ENCODE measurements around the gene PUM1. TPM values are rescaled to one million over a fixed set of nuclear protein-coding genes. Genes with fewer than 3 reads are reported as not detected.
"Not testable (repeated sequence)": the region's sequence is repeated elsewhere in the genome, so short reads cannot be mapped to it uniquely, and the experiment has no call there.

PUM1 gene
- total RNA-seq, 1 donor, result 61.1 TPM

- no peak for DNase-seq (ENCODE audit: low read depth)
- TF ChIP-seq CTCF (IDR thresholded peaks at IDR 0.05; ENCODE audit: insufficient read depth, low read length), result no peak
- H3K4me3 ChIP-seq (ENCODE audit: low read depth, low read length), result no peak overlapping the region
These were observed 113.4 kb downstream of the PUM1 start for GRCh38 chr1:30952098-30952497.

DNA sequence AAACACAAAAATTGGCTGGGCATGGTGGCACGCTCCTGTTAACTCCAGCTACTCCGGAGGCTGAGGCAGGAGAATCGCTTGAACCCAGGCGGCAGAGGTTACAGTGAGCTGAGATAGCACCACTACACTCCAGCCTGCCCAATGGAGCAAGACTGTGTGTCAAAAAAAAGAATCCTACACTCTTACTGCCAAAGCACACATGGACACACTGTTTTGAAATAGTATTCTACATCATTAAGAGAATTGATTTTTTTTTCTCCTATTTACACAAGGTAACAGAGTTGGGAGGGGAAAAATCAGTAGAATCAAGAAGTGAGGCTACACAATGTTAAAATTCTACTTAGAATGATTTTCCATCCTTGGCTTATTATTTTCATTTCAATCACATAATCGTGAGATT, 114.8 kb downstream of the PUM1 start:
- DNase-seq (ENCODE audit: low read depth), result no peak
- TF ChIP-seq CTCF (IDR thresholded peaks at IDR 0.05; ENCODE audit: insufficient read depth, low read length), result no peak
- H3K4me3 ChIP-seq (ENCODE audit: low read depth, low read length), result no peak overlapping the region

DNA sequence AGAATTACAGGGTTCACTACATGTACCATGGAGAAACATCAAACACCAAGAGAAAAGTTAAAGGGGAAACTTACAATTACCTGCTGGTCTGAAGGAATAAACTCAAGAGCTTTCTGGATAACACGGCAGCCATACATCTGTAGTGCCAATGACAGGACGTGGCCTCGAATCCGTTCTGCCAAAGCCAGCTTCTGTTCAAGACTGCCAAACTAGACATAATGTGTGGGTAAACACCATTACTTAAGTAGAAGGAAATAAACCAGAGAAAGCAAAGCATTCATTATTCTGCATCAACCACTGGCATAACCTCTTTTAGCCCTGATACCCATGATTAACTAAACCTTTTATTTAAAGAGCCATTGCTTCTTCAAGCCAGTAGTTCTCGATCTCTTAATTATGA, 115.5 kb downstream of the PUM1 start:
- H3K4me3 ChIP-seq (ENCODE audit: low read depth, low read length), result no peak overlapping the region
- no peak for TF ChIP-seq CTCF (IDR thresholded peaks at IDR 0.05; ENCODE audit: insufficient read depth, low read length)
- DNase-seq (ENCODE audit: low read depth), result no peak

DNA sequence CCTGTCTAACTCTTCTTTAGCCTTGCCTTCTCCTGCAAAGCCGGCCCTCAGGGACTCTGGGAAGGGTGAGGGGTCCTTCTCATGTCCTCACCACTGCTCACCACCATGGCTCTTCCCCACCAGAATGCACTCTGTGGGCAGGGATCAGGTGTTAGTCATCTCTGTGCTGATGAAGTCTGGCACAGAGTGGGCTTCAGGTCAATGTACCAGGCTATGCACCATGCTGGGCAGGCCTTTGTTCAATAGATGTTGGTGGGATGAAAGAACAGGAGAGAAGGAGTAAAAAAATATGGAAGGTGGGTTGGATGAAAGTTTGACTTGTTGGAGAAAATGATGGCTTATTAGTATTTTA, 116.1 kb downstream of the PUM1 start:
- H3K4me3 ChIP-seq (ENCODE audit: low read depth, low read length); DNase-seq (ENCODE audit: low read depth): not testable (repeated sequence)

DNA sequence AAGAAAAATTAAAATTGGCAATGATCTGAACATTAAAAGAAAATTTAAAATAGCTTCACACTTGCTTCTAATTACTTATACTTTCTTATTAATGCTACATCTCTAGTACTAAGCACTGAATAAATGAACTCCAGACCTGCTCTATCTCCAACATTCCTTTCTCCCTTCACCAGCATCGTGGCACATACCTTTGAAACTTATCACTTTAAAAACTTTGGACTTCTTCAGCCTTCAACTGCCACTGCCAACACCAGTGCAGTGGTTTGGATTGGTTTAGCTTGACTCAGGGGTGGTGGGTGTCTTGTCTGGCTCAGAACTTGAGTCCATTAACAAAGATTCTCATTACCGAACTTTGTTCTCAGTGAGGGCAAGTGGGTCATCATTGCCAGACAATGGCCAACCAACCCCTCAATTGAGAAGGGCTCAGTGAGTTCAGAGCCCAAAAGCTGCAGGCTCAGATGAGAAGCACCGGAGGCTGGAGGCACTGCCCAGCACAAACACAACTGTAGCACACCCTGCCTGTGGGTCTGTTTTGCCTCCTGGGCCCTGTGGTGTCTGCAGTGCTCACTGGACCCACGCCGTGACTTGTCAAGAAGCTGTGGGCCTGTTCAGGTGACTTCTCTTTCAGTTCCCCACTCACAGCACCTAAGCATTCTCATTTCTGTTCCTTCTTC, 116.6 kb downstream of the PUM1 start:
- H3K4me3 ChIP-seq (ENCODE audit: low read depth, low read length), result not testable (repeated sequence)
- DNase-seq (ENCODE audit: low read depth), result peak; percentile 51

GRCh38 chr1:30948278-30948677, 117.2 kb downstream of the PUM1 start:
- TF ChIP-seq CTCF (IDR thresholded peaks at IDR 0.05; ENCODE audit: insufficient read depth, low read length), result no peak
- DNase-seq (ENCODE audit: low read depth), result no peak
- no peak overlapping the region for H3K4me3 ChIP-seq (ENCODE audit: low read depth, low read length)

GRCh38 chr1:30947212-30947611, 118.3 kb downstream of the PUM1 start:
- no peak for TF ChIP-seq CTCF (IDR thresholded peaks at IDR 0.05; ENCODE audit: insufficient read depth, low read length)
- DNase-seq (ENCODE audit: low read depth), result no peak
- H3K4me3 ChIP-seq (ENCODE audit: low read depth, low read length), result no peak overlapping the region

DNA sequence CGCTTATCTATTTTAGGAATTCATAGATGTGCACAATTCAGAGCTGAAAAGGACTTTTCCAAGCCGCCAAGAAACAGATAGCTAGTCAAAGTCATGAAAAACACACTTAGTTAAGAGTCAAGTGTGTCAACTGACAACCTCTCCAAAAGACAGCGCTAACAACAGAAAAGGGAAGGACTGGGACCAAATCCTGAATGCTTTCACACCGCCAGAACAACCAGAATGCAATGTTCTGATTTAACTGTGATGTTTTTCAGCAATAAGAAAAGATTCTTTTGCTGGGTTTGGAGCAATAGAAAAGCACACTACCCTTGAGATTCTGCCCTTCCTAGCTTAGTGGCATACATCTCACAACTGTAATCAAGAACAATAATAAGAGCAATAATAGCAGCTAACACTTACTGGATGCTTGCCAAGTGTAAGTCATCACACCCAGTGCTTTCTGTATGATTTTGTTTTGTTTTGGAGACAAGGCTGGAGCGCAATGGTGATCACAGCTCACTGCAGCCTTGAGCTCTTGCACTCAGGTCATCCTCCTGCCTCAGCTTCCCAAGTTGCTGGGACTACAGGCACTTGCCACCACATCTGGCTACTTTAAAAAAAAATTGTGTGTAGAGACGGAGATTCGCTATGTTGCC, 123.1 kb downstream of the PUM1 start:
- TF ChIP-seq CTCF (IDR thresholded peaks at IDR 0.05; ENCODE audit: insufficient read depth, low read length), result no peak
- peak; percentile 34 for DNase-seq (ENCODE audit: low read depth)

More for the DNA sequence above, 123.1 kb downstream of the PUM1 start:
- no peak overlapping the region for H3K4me3 ChIP-seq (ENCODE audit: low read depth, low read length)
